Non-pigmented ciliary epithelial cell (primary cell): ENCODE measurements around the gene CARMIL3.

Source experiments
- DNase-seq: peaks from one replicate; pipeline ENCODE4 v3.0.0-alpha.2; 2010; ENCODE audit warnings: low read depth

Gene CARMIL3

DNA sequence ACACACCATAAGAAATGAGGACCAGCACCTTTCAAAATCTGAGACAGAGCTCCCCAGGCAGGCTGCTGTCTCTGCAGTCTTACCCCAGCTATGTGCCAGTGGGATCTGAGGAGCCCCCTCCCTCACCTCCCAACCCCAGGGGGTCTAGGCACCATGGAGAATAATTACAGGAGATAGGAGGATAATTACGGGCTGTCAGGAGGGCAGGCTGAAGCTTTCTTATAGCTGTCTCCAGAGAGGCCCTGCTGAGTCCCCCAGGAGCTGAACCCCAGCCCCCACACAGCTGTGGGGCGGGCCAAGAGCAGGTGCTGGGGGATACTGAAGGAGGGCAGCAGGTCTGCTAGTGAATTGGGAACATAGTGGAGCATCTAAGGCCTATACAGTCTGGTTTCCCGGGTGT lies 26.3 kb downstream of the CARMIL3 start:
- DNase-seq: no peak

DNA sequence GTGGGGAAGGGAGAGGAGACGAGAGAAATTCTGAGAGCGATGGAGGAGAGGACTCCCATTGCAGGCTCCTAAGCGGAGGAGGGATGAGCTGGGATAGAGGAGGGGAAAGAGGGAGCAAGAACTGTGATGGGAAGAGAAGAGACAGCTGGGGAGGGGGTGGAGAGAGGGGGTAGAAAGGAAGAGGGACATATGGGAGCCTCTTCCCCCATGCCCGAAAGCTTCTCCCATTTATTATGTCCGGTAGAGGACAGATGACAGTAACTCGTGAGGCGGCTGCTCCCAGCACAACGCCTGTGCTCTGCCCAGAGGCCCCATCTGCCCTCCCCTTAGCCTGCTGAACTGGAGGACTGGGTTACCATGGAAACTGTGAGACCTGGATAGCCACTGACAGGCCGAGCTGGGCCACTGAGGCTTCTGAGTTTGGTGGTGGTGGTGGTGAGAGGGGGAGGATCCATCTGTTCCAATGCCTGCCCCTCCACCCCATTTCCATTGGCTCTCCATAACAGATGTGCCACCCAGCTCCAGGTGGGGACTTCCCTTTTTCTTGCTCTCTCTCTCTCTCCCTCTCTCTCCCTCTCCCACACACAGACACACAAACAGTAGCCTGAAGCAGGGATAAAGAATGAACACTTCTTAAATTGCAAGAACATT lies 27.8 kb downstream of the CARMIL3 start:
- DNase-seq: no peak

DNA sequence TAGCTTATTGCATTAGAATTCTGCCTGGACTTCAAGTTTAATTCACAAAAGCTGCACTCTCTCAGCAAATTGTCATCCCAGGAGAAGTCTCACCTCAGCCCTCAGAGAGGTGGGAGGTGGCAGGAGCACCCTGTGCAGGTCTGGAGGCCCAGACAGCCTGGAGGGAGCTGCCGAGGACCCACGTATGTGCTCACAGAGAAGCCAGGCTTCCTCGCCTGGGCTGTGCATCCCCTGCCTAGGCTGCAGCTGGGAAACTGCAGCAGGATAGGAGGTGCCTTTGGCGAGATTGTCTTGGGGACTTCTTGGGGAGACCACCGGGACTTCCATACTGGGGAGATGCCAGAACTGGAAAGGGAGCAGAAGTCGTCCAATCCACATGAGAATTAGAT lies 28.3 kb downstream of the CARMIL3 start:
- DNase-seq: no peak

DNA sequence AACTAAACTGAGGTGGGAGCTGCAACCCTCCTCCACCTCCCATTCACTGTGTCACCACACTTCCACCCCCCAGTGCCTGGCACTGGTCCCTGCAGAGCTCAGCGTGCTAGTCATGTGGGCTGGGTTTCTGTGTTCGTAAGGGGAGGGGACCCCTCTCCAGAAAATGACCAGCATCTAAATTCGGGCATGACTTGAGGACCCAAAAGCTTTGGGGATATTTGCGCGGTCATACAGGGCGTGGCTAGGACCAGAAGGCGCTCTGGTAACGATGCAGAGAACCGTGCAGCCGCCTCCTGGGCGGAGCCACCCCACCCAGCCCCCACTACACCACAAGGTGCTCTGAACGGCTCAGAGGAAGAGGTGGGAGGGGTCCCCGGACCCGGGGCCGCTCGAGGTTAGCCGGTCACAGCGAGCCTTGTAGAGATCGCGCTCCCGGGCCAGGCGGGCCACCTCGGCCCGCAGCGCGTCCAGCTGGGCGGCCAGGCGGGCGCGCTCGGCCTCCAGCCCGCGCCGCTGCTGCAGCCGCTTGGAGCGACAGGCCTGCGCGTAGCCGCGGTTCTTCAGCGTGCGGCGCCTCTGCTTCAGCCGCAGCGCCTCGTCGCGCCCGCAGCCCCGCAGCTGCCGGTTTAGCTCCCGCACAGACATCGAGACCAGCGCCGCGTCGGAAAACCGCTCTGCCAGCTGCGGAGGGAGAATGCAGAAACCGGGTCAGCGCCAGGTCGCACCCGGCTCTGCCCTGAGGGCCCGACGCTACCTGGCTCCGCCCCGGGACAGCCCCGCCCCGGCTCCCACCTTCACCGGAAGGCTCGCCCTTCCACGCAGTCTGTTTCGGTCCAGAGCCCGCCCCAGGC lies 29.3 kb downstream of the CARMIL3 start:
- DNase-seq: no peak

DNA sequence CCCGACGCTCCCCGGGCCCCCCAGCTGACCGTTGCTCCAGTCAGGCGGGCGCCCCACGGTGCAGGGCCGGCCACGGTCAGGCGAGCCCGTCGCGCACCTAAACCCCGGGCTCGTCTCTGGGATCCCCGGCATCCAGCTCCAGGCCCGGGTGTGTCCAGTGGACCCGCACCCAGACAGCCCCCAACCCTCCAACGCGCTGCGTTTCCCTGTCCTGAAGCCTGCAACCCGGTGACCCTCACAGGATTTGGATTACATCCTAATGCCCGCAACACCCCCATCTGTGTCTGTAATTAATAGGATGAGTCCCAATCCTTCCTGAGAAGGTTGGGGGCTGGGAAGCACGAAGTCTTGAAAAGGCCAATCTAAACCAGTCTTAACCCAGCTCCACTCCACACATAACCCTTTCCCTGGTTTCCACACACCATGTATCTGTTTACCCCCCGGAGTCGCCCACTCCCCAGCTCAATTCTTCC lies 30.0 kb downstream of the CARMIL3 start:
- DNase-seq: no peak

GRCh38 chr14:24082411-24083080 lies 30.7 kb downstream of the CARMIL3 start:
- DNase-seq: no peak

DNA sequence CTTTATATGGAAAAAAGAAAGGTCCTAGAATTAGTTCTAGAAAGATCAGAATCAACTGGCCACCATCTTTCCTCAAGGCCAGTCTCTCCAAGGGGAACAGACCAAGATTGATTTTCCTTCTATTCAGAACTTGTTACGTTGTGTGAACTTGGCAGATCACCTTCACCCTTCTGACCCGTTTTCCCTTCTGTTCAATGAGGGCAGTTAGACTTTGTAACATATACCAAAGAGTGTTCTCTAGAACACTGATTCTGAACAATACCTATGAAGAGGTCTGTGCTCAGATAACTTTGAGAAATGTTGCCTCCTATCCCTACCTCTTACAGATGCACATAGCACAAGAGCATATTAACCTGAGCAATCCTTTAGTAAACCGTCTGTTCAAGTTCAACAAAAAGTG lies 31.7 kb downstream of the CARMIL3 start:
- DNase-seq: no peak

GRCh38 chr14:24084440-24084839 lies 32.6 kb downstream of the CARMIL3 start:
- no peak for DNase-seq

DNA sequence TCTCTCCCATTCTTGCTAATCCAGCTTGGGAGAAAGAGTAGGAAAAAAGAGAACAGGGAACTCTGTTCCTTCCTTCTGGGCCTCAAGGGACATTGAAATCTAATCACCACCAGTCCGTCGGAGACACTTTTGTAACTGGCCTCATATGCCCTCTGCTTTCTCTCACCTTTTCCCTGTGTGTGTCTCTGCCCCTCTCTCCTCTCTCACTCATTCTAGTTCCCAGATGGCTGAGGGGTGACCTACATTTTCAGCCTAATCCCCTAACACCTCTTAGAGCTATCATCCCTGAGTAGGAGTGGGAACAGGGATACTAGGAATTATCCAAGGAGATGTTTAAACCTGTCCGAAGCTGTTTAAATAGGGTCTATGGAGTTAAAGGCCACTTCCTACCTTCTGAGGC lies 33.4 kb downstream of the CARMIL3 start:
- no peak for DNase-seq

DNA sequence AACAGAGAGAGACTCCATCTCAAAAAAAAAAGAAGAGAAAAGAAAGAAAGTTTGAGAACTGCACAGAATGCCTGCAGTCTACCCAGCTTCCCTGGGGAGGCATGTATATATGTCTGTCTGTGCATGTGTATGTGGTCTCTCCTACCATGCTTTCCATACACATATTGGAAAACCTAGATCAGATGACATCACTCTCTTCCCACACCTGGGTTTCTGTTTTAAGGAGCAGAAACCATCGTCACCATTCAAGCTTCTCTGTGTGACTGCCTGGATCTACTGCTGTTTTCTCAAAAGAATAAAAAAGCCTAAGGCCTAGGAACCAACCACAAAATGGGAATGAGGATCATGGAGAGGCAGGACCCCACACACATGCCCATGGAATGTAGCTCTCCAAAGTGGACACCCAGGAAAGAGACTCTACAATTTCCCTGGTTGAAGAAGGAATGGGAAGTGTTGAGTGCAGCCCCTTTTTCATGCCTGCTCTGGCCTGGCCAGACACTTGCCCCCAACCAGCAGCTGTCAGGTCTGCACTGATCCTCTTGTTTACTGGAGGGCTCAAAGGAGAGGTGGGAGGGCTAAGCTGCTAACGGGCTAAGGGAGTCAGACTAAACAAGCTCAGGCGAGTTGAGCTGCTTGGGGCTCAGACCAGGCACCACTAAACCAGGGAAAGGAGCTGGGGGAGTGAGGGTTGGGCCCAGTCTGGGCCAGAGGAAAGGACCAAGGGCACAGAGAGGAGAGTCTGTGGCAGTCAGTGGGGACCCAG lies 34.6 kb downstream of the CARMIL3 start:
- no peak for DNase-seq

DNA sequence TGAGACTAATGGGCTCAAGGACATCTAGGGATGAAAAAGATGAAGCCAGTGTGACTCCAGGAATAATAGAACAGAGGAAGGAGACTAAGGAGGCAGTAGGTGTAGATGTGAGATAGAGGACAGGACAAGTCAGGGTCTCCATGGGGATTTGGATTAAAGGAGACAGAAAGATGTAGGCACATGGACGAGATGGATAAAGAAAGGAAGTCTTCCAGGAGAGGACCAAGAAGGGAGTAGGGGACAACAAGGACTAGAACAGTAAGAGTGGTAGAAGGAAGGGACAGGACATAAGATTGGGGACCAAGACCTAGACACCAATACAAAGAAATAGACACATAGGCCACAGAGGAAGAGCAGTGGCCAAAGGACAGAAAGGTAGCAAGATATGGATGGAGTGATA lies 35.2 kb downstream of the CARMIL3 start:
- no peak for DNase-seq

- no peak for DNase-seq
Observed at GRCh38 chr14:24088095-24088494, 36.3 kb downstream of the CARMIL3 start.

GRCh38 chr14:24089890-24090289 lies 38.1 kb downstream of the CARMIL3 start:
- DNase-seq: no peak

- DNase-seq: no peak
Observed at GRCh38 chr14:24092110-24092504, 40.3 kb downstream of the CARMIL3 start.

GRCh38 chr14:24092505-24093206 lies 40.8 kb downstream of the CARMIL3 start:
- DNase-seq: no peak

DNA sequence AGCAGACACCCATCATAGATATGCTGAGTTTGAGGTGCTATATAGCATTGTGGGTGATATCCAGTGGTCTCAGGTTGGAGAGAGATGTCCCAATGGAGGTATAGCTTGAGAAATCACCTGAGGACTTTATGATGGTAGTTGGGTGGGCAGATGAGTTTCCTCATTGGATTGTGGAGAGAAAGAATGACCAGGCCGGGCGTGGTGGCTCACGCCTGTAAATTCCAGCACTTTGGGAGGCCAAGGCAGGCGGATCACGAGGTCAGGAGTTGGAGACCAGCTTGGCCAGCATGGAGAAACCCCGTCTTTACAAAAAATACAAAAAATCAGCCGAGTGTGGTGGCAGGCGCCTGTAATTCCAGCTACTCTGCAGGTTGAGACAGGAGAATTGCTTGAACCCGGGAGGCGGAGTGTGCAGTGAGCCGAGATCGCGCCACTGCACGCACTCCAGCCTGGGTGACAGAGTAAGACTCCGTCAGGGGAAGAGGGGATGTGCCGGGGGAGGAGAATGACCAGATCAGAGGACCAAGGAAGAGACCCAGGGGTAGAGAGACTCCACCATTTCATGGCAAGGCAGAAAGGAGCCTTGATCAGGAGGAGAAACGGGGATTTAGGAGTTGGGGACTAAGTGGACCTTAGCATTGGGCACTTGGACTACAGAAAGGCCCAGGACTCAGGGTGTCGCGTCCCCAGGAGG lies 41.5 kb downstream of the CARMIL3 start:
- DNase-seq: no peak

DNA sequence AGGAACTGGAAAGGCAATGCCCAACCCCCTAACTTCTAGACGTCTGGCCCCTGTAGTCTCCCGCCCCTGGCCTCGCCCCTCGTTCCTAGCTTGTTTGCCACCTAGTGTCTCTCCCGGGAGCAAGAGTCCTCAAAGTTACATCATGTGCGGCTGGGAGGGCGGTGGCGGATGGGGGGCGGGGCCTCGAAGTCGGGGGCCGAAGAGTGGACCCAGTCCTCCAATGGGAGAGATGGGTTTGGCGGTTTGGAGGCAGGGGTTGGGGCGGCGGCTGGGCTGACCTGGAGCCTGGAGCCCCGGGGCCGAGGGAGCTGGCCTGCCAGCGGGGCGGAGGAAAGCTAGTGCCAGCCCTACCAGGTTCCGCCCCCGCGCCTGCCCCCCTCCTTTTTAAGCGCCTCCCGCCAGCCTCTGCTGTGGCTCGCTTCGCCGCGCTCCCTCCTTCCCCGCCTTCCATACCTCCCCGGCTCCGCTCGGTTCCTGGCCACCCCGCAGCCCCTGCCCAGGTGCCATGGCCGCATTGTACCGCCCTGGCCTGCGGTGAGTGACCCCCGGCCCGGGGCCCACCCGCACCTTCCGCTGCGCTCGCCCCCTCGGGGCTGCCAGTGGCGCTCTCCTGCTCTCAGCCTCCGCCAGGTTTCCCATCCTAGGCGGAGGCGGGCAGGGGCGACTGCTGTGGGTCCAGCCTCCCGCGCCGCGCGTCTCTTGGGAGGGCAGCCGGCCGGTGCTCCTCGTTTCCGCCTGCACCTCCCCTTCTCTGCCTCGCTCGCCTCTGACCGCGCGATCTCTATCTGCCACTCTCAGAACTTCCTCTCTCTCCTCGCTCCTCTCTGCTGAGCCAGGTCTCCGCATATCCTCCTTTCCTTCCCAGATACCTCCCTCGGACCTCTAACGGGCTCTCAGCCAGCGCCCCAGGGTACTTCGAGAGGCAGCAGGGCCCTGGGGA lies 42.4 kb downstream of the CARMIL3 start, which contains the start of gene PCK2:
TSS of gene PCK2 (plus strand) at position 411 of the 940 bp plus-strand sequence. CDS start at position 506, 95 bp downstream.
- no peak for DNase-seq

DNA sequence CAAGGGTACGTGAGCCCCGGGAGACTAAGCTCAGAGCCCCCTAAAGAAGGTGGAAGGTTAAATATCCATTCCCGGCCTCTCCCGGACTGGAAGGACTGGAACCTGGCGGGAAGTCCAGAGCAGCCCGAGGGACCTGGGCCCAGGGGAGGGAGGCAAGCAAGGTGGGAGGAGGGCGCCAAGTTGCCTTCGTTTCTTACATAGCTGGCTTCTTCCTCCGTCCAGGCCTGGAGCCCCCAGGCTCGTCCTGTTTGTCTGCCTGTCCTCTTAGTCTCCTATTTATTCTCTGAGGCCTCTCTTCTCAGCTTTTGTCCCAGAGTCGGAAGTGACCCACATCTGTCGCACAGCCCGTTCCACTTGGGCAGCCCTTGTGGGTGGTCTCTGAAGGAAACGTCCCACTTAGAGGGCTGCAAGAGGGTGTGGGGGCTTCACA lies 43.0 kb downstream of the CARMIL3 start:
- no peak for DNase-seq

GRCh38 chr14:24095271-24096068 lies 43.7 kb downstream of the CARMIL3 start:
- DNase-seq: no peak
